ENCODE measurements around the gene ATXN10.
A peak's percentile ranks its signal among the peaks of the same experiment; 100 is the strongest.
"Not testable (repeated sequence)": the region's sequence is repeated elsewhere in the genome, so short reads cannot be mapped to it uniquely, and the experiment has no call there.

ATXN10 gene

DNA sequence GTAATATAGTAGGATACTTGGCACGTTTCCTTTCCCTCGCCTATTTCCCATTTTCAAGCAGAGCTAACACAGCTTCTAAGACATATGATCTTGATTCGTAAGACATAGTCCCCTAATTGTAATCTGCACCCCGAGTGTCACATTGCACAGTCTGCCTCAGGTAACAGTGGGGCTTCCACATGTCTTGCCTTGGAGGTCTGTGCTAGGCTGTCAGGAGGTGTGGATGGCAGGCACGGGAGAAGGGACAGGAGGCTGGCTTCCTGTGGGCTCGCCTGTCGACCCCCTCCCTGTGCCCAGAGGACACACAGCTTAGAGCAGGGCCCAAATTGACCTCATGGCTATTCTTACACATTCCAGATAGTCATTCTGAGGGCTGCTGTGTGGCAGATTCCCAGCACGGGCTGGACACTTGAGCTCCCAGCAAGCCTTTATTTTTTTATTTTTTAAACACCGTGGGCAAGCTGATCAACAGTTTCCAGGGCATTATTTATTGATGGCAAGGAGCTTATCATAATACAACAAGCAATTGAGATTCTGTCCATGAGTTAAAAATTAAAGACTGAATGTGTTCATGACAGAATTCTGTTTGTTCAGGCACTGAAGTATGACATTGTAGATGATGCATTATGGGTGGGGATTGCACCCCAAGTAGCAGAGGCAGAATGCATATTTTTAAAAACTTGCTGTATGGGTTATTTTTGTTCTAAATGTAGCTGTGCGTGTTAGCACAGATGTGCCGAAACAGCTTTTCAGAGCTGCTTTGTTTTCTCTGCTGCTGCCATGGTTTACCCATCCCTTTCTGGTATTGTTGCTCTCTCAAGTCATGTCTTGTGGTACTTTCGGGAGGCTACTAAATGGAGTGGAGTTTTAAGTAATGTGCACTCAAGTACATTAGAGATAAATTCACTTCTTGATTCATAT, 113.0 kb downstream of the ATXN10 start:
- no peak for DNase-seq (ENCODE audit: low read depth in 2 of 2)

DNA sequence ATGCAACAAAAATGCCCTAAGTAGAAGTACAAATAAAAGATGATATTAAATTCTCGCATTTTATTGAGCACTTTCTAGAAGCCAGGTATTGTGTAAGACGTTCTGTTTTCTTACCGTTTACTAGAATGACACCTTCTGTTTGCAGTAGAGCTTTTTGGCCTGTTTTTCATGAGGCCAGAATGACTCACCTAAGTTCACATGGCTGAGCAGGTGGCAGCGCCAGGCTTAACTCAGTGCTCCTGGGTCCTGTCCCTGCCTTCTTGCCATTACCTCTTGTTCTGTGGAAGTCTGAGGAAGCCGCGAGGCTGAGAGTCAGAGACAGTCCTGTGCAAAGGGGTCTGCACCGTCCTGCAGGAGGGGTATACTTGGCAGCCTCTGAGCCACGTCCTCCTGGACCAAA, 113.8 kb downstream of the ATXN10 start:
- no peak for DNase-seq (ENCODE audit: low read depth in 2 of 2)

DNA sequence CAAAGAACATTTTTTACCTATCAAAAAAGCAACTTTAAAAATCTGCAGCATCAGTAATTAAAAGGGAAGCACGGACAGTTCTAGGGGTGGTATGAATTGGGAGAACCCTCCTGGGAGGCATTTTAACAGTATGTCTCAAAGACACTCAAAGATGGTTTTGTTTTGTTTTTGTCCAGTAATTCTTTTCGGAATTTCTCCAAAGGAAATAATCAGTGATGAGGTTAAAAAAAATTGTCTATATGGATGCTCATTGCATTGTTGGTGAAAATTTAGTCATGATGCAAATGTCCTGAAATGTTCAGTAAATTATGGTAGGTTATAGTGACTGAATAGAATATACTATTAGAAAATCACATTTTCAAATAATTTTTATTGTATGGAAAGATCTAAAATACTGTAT, 115.1 kb downstream of the ATXN10 start:
- no peak for DNase-seq (ENCODE audit: low read depth in 2 of 2)

DNA sequence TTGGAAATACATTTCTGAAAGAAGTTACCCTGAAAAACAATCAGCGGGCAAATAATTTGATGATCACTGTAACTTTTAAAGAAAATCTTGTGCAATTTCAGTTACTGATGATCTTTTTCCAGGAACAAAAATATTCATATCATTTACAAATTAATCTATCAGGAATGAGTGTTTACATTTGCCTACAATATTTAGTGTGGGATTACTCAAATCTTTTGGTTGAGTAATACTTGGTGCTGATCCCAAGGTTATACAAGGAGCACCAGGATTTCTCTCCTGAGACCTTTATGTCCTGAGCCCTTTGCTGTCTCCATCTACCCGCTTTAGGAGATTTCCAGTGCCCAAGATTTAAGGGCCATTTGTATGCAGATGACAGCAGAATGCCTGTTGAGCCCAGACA, 116.1 kb downstream of the ATXN10 start:
- DNase-seq (ENCODE audit: low read depth in 2 of 2): no peak

DNA sequence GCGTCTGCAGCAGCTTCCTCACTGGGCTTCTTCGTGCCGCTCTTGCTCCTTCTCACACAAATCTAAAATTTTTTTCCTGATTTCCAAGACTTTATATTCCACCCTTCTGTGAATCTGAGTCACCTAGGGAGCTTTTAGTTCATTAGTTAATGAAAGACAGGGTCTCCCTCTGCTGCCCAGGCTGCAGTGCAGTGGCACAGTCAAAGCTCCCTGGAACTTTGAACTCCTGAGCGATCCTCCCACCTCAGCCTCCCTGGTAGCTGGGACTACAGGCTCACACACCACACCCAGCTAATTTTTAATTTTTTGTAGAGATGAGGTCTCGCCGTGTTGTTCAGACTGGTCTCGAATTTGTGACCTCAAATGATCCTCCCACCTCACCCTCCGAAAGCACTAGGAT, 116.9 kb downstream of the ATXN10 start:
- DNase-seq (ENCODE audit: low read depth in 2 of 2): no peak

DNA sequence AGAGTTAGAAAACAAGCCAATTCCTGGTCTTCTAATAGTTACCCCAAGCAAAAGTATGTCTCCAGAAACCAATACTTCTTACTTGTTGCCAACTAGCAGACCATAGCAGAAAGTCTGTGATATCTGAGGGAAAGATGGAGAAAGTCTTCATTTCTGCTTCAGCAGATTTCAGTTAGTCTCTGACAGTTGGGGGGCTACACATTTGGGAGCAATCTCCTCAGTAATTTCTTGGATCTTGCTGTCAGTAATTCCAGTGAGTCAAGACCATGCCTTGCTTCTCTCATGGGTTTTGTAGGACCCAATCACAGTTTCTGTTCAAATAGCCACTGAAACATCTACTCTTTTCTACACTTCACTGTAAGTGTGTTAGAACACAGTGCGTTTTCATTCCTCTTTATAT, 118.8 kb downstream of the ATXN10 start:
- no peak for DNase-seq (ENCODE audit: low read depth in 2 of 2)

DNA sequence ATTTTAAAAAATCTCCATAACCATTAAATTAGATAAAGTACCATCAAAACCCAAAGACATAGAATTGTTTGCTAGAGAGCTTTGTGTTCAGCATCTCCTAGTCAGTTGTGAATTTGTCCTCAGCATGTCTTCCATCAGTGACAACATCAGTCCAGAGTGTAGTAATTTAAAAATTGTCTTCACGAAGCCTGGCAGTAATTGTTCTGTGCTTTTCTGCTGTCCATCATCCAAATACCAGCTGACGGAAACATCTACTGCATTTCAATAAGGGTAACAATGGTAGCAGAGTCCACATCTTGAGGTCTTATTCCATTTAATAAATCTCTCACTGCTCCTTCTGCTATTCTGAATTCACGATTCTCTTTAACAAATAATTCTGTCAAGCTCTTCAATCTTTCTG, 121.5 kb downstream of the ATXN10 start:
- no peak for DNase-seq (ENCODE audit: low read depth in 2 of 2)

DNA sequence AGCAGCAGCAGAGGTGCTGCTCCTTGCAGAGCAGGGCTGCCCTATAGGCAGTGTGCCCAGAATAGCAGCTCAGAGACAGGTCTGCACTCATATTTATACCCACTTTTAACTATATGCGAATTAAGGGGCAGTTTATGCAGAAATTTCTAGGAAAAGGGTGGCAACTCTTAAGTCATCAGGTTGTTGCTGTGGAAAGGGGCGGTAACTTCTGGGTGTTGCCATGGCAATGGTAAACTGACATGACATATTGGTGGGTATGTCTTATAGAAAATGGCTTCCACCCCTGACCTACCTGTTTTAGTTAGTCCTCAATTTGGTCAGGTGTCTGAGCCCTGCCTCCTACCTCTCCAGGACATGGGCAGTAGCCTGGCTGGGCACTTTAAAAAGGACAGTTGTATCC, 122.3 kb downstream of the ATXN10 start:
- DNase-seq (ENCODE audit: low read depth in 2 of 2): no peak

DNA sequence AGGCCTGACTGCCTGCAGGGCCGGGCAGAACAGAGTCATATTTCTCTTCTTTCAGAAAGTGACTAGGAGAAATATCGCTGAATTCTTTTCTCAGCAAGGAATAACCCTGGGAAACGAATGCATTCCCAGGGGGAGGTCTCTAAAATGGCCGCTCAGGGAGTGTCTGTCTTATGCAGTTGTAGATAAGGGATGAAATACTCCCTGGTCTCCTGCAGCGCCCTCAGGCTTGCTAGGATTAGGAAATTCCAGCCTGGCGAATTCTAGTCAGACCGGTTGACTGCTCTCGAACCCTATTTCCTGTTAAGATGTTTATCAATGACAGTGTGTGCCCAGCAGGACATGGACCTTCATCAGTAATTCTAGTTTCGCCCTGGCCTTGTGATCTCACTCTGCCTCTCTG, 124.4 kb downstream of the ATXN10 start:
- DNase-seq (ENCODE audit: low read depth in 2 of 2): not testable (repeated sequence)

DNA sequence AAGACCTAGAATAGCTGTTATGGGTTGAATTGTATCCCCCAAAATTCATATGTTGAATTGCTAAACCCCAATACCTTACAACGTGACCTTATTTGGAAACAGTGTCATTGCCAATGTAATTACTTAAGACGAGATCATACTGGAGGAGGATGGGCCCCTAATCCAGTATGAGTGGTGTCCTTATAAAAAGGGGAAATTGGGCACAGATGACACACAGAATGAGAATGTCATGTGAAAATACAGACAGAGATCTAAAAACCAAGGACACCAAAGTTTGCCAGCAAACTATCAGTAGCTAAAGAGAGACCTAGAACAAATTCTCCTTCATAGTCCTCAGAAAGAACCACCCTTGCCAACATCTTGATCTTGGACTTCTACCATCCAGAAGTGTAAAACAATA, 127.7 kb downstream of the ATXN10 start:
- no peak for DNase-seq (ENCODE audit: low read depth in 2 of 2)

DNA sequence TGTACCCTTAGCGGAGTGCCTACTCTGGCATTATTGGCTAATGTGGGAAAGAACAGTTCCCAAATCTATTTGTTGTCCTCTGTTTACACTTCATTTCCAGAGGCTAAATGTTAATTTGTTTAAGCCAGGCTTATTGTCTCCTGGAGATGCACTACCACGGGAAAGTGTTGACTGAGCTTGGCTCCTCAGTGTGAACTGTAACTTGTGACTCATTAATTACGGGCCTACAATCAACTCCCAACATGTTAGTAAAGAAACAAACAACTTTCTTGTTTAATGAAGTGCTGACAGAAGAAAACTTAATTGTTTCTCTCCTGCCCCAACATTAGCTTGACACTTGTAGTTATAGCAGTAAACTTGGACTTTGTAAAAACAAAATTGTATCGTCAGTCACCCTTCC, 130.4 kb downstream of the ATXN10 start:
- no peak for DNase-seq (ENCODE audit: low read depth in 2 of 2)

DNA sequence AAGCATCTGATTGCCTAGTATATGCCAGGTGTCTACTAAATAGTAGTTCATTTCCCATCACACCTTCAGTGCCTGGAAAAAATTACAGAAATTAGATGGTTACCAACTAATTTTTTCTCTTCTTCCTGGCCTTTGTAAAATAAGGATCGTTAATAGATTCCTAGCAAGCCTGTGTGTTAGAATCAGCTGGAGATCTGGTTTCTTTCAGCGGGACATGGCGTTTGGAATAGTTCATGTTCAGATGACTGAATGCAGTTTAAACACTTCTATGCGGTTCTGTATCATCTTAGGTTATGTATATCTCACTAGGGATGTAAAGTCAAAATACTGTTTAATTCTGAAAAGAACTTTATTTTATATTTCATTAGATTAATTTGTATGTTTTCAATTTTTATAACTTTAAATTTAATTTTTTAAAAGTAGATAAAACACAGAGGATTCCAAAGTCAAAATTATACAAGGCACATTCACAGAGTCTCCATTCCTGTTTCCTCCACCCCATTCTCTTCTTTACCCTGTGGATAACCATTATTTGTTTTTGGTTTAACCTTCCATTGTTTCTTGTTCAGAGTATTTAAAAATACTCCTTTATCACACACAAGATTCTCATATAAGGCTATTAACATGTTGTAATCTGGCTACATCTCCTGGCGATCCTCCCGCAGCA, 132.8 kb downstream of the ATXN10 start:
- DNase-seq (ENCODE audit: low read depth in 2 of 2): no peak

DNA sequence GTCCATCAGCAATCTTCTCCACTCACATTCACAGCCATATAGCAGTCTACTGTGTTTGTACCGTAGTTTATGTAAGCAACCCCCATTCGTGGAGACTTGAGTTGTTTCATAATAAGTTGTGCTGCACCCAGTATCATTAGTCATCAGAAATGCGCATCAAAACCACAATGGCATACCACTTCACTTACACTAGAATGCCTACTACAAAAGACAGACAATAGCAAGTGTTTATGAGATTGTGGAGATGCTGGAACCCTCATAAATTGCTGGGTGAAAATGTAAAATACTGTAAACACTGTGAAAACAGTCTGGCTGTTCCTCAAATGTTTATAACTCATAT, 133.3 kb downstream of the ATXN10 start:
- DNase-seq (ENCODE audit: low read depth in 2 of 2): peak; percentile 95 to 97

DNA sequence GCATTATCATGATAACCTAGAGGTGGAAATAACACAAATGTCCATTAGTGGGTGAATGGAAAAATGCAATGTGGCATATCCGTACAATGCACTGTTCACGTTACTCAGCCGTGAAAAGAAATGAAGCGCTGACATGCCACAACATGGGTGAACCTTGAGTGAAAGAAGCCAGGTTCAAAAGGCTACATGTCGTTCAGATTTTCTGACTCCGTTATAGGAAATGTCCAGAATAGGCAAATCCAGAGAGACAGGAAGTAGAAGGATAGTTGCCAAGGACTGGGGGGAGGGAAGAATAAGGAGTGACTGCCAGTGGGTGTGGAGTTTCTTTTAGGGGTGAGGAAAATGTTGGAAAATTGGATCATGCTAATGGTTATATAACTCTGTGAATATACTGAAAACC, 133.8 kb downstream of the ATXN10 start:
- DNase-seq (ENCODE audit: low read depth in 2 of 2): no peak

DNA sequence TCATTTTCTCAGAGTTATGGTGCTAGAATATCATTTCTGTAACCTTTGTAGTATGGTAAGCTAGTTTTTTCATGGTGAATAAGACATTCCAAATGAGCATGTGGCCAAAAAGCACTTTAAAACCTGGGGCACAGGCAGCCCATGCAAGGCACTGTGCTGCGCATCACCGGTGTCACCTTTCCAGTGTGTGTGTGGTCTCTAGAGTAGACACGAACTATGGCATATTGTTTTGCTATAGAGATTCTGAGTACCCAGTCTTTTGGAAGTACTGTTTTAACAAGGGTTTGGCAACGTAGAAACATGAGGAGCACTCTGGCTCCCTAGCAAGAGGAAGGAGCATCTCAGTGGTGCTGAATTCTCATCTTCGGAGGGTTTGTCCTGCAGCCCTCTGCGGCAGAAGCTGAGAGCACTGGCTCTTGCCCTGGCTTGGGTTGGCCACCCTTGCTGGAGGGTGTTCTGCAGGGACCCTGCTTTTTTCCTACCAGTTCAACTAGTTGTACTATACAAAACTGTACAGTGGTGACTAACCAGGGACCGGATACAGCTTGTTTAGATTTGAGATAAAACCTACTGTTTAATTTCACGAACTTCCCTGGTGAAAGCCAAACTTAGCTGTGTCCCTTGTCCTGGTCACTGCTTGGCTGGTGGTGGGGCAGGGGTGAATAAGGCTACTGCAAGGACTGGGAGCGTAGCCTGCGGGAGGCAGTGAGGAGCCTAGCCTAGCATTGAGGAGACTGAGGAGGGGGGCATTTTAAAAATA, 135.7 kb downstream of the ATXN10 start:
- no peak for DNase-seq (ENCODE audit: low read depth in 2 of 2)

DNA sequence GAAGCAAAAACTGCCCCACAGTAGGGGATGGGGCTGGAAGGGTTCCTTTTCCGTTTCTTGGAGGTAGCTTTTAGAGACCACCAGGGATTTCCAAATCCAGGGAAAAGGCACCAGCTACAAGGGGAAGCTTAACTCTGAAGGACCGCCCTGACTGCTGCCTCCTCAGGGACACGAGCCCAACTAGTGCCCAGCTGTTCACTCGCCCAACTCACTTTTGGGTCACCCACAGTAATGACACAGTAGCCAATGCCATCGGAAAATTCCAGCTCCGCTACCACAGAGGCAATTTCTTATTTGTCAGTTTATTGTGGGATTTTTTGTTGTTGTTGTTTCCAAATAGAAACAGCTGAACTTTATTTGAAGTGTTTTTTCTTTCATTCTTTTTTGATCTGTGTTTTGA, 141.3 kb downstream of the ATXN10 start:
- no peak for DNase-seq (ENCODE audit: low read depth in 2 of 2)

DNA sequence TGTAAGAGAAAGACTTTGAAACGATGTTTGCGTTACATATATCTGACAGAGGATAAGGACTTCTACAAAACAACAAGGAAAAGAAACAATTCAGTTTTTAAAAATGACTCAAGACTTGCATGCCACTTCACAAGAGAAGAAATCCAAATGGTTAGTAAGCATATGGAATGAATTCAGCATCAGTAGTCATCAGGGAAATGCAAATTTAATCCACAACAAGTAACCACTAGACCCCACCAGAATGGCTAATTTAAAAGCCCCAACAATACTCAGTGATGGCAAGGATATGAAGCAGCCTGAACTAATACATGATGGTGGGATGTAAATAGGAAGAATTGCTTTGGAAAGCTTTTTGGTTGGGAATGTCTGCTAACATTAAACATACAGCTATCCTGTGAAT, 142.6 kb downstream of the ATXN10 start:
- DNase-seq (ENCODE audit: low read depth in 2 of 2): no peak

DNA sequence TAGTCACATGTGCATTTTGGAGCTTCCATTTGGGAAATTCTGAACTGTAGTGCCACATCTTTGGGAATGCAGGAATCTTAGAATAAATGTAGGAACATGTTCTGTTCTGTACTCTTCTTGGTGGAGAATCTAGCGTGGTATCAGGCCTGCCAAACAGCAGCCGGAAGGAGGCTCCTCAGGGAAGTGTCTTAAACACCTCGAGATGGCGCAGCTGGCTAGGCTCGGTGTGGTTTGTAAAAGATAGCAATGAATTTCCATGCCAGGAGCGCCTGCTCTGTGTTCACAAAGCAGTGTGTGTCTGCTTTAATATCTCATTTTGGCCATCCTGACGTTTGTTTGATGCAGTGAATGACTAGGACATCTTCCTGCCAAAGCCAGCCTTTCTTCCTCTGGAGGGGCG, 145.1 kb downstream of the ATXN10 start:
- DNase-seq (ENCODE audit: low read depth in 2 of 2): no peak

DNA sequence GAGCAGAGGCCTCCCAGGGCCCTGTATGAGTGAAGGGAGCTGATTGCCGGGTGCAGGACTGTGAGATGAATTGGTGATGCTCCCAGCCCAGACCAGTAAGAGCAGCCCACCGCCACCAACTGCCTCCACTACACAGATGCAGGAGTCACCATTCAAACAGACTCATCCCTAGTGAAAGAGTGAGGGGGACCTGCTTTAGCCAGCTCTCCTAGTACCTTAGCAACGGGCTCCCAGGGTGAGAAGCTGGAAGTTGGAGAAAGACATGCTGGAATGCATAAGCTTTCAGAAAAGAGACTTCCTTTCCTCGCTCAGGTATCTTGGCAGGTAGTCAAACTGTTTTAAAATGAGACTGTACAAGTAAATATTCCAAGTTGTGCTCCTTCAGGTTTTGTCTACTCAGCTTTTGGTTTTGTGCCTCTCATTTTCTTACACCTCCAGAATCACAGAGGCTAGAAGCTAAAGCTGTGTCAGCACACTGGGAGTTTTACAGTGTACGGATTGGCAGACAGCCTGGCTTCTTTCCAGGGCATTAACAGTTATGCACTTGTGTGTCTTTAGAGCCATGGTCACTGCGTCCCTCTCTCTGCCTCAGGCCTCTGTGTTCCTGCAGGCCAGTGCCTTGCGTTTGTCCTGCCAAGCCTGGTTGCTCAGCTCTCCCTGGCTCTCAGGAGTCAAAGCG, 146.2 kb downstream of the ATXN10 start:
- no peak for DNase-seq (ENCODE audit: low read depth in 2 of 2)

DNA sequence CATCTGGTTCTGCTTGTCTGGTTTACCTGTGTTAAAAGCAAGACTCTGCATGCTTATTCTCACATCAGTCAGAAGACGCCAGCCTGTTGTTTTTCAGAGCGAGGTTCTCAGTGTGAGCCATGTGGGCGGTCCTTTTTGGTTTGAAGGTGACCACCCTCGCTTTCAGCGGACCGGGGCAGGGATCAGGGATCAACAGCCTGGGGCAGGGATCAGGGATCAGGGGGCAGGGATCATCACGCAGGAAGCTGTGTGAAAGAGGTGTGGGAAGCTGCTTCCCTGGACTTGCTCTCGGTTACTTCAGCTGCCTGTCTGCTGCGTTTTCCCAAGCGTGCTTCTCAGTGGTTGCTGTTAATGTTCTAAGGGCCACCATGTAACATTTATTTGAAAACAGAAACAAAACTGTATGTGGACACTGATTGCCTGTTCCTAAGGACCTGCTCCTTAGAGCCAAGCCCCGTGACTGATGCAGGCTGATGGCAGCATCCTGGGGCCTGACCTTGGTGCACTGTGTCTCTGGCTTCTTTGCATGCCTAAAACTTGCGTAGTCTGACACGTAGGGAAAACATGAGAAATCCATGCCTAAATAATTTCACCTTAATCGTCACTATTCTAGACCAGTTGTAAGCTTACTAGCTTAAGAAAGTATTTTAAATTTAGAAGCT, 146.9 kb downstream of the ATXN10 start:
- DNase-seq (ENCODE audit: low read depth in 2 of 2): no peak

DNA sequence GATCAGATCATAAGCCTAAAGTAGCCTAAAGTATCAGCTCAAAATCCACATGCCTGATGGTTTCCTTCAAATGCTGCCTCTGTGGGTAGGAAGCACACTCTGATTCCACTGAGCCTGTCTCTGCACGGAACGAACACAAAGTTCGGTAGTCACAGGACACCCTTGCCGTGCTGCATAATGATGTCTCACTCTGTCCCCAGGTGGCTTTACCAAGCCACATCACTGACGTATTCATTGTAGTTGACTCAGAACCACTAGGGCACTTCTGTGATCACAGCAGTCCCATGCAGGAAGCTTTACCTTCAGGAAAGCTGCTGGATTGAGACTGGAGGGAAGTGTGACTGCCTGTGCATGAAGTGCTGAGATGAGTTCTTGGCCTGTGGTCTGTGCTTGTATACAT, 147.7 kb downstream of the ATXN10 start:
- DNase-seq (ENCODE audit: low read depth in 2 of 2): no peak

DNA sequence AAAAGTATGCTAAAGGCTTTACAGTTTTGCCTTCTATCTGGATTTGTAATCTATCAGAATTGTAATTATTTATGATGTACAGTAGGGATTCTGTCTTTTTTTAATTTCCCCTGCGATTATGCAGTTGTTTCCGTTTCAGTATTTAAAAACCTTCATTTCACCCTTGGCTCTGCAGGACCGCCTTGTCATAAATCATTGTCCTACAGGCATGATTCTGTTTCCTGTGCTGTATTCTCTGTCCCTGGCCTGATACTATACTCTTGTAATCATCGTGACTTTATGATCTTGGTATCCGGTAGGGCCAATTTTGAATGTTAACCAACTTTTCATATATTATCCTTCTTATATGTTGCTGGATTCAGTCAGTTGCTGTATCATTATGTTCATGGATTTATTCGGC, 151.7 kb downstream of the ATXN10 start:
- no peak for DNase-seq (ENCODE audit: low read depth in 2 of 2)

Data from fibroblast of skin of left quadriceps (primary cell).